Hepatocyte (in vitro differentiated cells): Measurements from ENCODE around the gene CCDC196. TPM values are rescaled to one million over a fixed set of nuclear protein-coding genes. Genes with fewer than 3 reads are reported as not detected.

Experiments
- DNase-seq: peaks from one replicate; pipeline ENCODE4 v3.0.0-alpha.2; 2016; ENCODE audit warnings: low spot score
- H2AFZ ChIP-seq: fragments of 200-600 bp; sonication (generic); 2 replicates; pipeline ENCODE4 v1.6.0; 2016; ENCODE audit warnings: antibody characterized with exemption, mild to moderate bottlenecking
- H3K27ac ChIP-seq: fragments of 200-600 bp; sonication (generic); 2 replicates; pipeline ENCODE4 v1.5.1; 2016; ENCODE audit warnings: mild to moderate bottlenecking
- H3K27me3 ChIP-seq: fragments of 200-600 bp; sonication (generic); 2 replicates; pipeline ENCODE4 v1.6.1; 2016
- H3K36me3 ChIP-seq: fragments of 200-600 bp; sonication (generic); replicated peaks from 2 replicates; pipeline ENCODE4 v1.5.1; 2016; ENCODE audit warnings: low read depth; ENCODE audit not compliant: insufficient read depth
- H3K4me1 ChIP-seq: fragments of 200-600 bp; sonication (generic); 2 replicates; pipeline ENCODE4 v1.5.1; 2016; ENCODE audit warnings: mild to moderate bottlenecking, moderate library complexity; ENCODE audit not compliant: insufficient read depth
- H3K4me2 ChIP-seq: fragments of 200-600 bp; sonication (generic); 2 replicates; pipeline ENCODE4 v1.6.0; 2016
- H3K4me3 ChIP-seq: fragments of 200-600 bp; sonication (generic); 2 replicates; pipeline ENCODE4 v1.5.1; 2016; ENCODE audit warnings: mild to moderate bottlenecking
- H3K79me2 ChIP-seq: fragments of 200-600 bp; sonication (generic); 2 replicates; pipeline ENCODE4 v1.6.0; 2017; ENCODE audit warnings: mild to moderate bottlenecking
- H3K9me2 ChIP-seq: fragments of 200-600 bp; sonication (generic); replicated peaks from 2 replicates; pipeline ENCODE4 v1.6.0; 2017; ENCODE audit warnings: mild to moderate bottlenecking; ENCODE audit not compliant: insufficient read depth
- H3K9me3 ChIP-seq: fragments of 200-600 bp; sonication (generic); 2 replicates; pipeline ENCODE4 v1.5.1; 2016; ENCODE audit warnings: low read depth, mild to moderate bottlenecking
- H4K20me1 ChIP-seq: fragments of 200-600 bp; sonication (generic); 2 replicates; pipeline ENCODE4 v1.6.0; 2016; ENCODE audit warnings: mild to moderate bottlenecking; ENCODE audit not compliant: insufficient read depth, poor library complexity, severe bottlenecking
- CTCF ChIP-seq: fragments of 200-600 bp; sonication (generic); IDR thresholded peaks from 2 replicates; pipeline ENCODE4 v1.5.1; 2016; ENCODE audit warnings: antibody characterized with exemption, mild to moderate bottlenecking; ENCODE audit not compliant: poor library complexity
- EZH2 ChIP-seq: fragments of 200-600 bp; sonication (generic); IDR thresholded peaks from 2 replicates; pipeline ENCODE4 v1.6.1; 2016; ENCODE audit warnings: antibody characterized with exemption, mild to moderate bottlenecking, borderline replicate concordance
- EZH2phosphoT487 ChIP-seq: fragments of 200-600 bp; sonication (generic); IDR thresholded peaks from one replicate; pipeline ENCODE4 v1.6.1; 2018; ENCODE audit warnings: antibody characterized with exemption, mild to moderate bottlenecking, low read depth, moderate library complexity; ENCODE audit not compliant: unreplicated experiment, severe bottlenecking
- WGBS: methylation state at CpG from one replicate; pipeline ENCODE4 v1.1.6; 2016; ENCODE audit warnings: low lambda C conversion rate; ENCODE audit errors: missing lambda C conversion rate; 5-methylcytosine and 5-hydroxymethylcytosine counted together
- polyA plus RNA-seq: library from polyadenylated mRNA; unstranded; fragments of >200 nt; fragmentation: Nextera tagmentation; extraction: Ambion mirVana; gene quantifications from 2 replicates; pipeline ENCODE4 v1.2.1, GENCODE V29; 2016
- total RNA-seq: library from RNA; depleted of rRNA; stranded (reverse); fragments of >200 nt; gene quantifications from 2 replicates; pipeline ENCODE4 v1.2.3, GENCODE V29; 2014

The CCDC196 gene
- total and polyA plus RNA-seq, 2 experiments from 2014 or later: not detected

GRCh38 chr14:66459603-66460002 lies 26.6 kb upstream of the CCDC196 start:
- Histone ChIP-seq H3K4me3 (no peak overlapping the region), H3K4me2 (no peak overlapping the region), H2AFZ (no peak overlapping the region), H3K27me3 (no peaks in the 10 kb centered on the region), H3K9me3 (no peaks in the 10 kb centered on the region), H3K4me1 (no peaks in the 10 kb centered on the region), H3K27ac (no peak overlapping the region), H4K20me1 (no peaks in the 10 kb centered on the region), H3K36me3 (no peaks in the 10 kb centered on the region), H3K9me2 (no peaks in the 10 kb centered on the region), H3K79me2 (no peaks in the 10 kb centered on the region)
- no peak for DNase-seq
- TF ChIP-seq EZH2 (no peak), EZH2phosphoT487 (no peak), CTCF (no peak)

- TF ChIP-seq EZH2 (no peak), CTCF (no peak), EZH2phosphoT487 (no peak)
- Histone ChIP-seq H3K27me3 (no peaks in the 10 kb centered on the region), H3K36me3 (no peaks in the 10 kb centered on the region), H3K4me2 (no peak overlapping the region), H3K79me2 (no peaks in the 10 kb centered on the region), H3K4me3 (no peak overlapping the region), H3K27ac (no peak overlapping the region), H4K20me1 (no peaks in the 10 kb centered on the region), H3K4me1 (no peaks in the 10 kb centered on the region), H3K9me3 (no peaks in the 10 kb centered on the region), H2AFZ (no peak overlapping the region), H3K9me2 (no peaks in the 10 kb centered on the region)
- 87% methylated on average over 3 of the region's 3 CpGs for WGBS
- no peak for DNase-seq
Measured at GRCh38 chr14:66464261-66464660, 21.9 kb upstream of the CCDC196 start.

- H3K36me3 ChIP-seq: no peaks in the 10 kb centered on the region
- TF ChIP-seq CTCF: no peak
- TF ChIP-seq EZH2: no peak
- TF ChIP-seq EZH2phosphoT487: no peak
- no peak overlapping the region for H3K4me2 ChIP-seq
- peaks cover 4% of the 10 kb centered on the region for H3K9me3 ChIP-seq
- H3K4me1 ChIP-seq: no peaks in the 10 kb centered on the region
- no peak for DNase-seq
- H3K27ac ChIP-seq: no peak overlapping the region
- H3K9me2 ChIP-seq: no peaks in the 10 kb centered on the region
- 89% methylated on average over 2 of the region's 2 CpGs for WGBS
- no peak overlapping the region for H2AFZ ChIP-seq
- no peaks in the 10 kb centered on the region for H4K20me1 ChIP-seq
- no peak overlapping the region for H3K4me3 ChIP-seq
- no peaks in the 10 kb centered on the region for H3K27me3 ChIP-seq
- H3K79me2 ChIP-seq: no peaks in the 10 kb centered on the region
Measured at GRCh38 chr14:66468778-66469367, 17.3 kb upstream of the CCDC196 start.

- no peak for DNase-seq
- Histone ChIP-seq H3K27me3 (no peaks in the 10 kb centered on the region), H4K20me1 (no peaks in the 10 kb centered on the region), H3K79me2 (no peaks in the 10 kb centered on the region), H3K9me2 (no peaks in the 10 kb centered on the region), H3K4me1 (no peaks in the 10 kb centered on the region), H3K27ac (no peak overlapping the region), H2AFZ (no peak overlapping the region), H3K36me3 (no peaks in the 10 kb centered on the region), H3K4me2 (no peak overlapping the region), H3K9me3 (peaks cover 4% of the 10 kb centered on the region), H3K4me3 (no peak overlapping the region)
- TF ChIP-seq CTCF (no peak), EZH2phosphoT487 (no peak), EZH2 (no peak)
- WGBS: 83% methylated on average over 4 of the region's 4 CpGs
Measured at GRCh38 chr14:66471584-66471983, 14.6 kb upstream of the CCDC196 start.
